Activated CD4-positive, alpha-beta T cell treated with anti-CD3 and anti-CD28 coated beads, Interleukin-2, amount 50 U/mL, for 4 hours (primary cell): Measurements from ENCODE around the gene AFF3.
"Not testable (repeated sequence)": the region's sequence is repeated elsewhere in the genome, so short reads cannot be mapped to it uniquely, and the experiment has no call there.

Experiments
- DNase-seq, 2 experiments: peaks; one replicate each; pipeline ENCODE4 v3.0.0-alpha.2; 2020

Gene AFF3

GRCh38 chr2:99959261-99960014, 183.0 kb downstream of the AFF3 start:
- no peak for DNase-seq

GRCh38 chr2:99957332-99958133, 184.9 kb downstream of the AFF3 start:
- no peak for DNase-seq

- DNase-seq: no peak
Observed at GRCh38 chr2:99956232-99957030, 186.0 kb downstream of the AFF3 start.

- DNase-seq: no peak
Observed at GRCh38 chr2:99953750-99954149, 188.6 kb downstream of the AFF3 start.

- no peak for DNase-seq
Observed at GRCh38 chr2:99949963-99950362, 192.4 kb downstream of the AFF3 start.

- DNase-seq: no peak
Observed at GRCh38 chr2:99949530-99949929, 192.9 kb downstream of the AFF3 start.

- no peak for DNase-seq
Observed at GRCh38 chr2:99948010-99948409, 194.4 kb downstream of the AFF3 start.

- DNase-seq: not testable (repeated sequence)
Observed at GRCh38 chr2:99947366-99947765, 195.0 kb downstream of the AFF3 start.

- DNase-seq: no peak
Observed at GRCh38 chr2:99944019-99944418, 198.4 kb downstream of the AFF3 start.

GRCh38 chr2:99942561-99943347, 199.6 kb downstream of the AFF3 start:
- no peak for DNase-seq

GRCh38 chr2:99940963-99941362, 201.4 kb downstream of the AFF3 start:
- no peak for DNase-seq

- DNase-seq: no peak
Observed at GRCh38 chr2:99939135-99939534, 203.3 kb downstream of the AFF3 start.

GRCh38 chr2:99938250-99938649, 204.1 kb downstream of the AFF3 start:
- DNase-seq: no peak

GRCh38 chr2:99936065-99936464, 206.3 kb downstream of the AFF3 start:
- DNase-seq: no peak

GRCh38 chr2:99935662-99936061, 206.7 kb downstream of the AFF3 start:
- DNase-seq: no peak

- DNase-seq: no peak
Observed at GRCh38 chr2:99933894-99934650, 208.3 kb downstream of the AFF3 start.

GRCh38 chr2:99933491-99933890, 208.9 kb downstream of the AFF3 start:
- DNase-seq: not testable (repeated sequence)

- no peak for DNase-seq
Observed at GRCh38 chr2:99928470-99929053, 213.8 kb downstream of the AFF3 start.

GRCh38 chr2:99927690-99928207, 214.6 kb downstream of the AFF3 start:
- not testable (repeated sequence) for DNase-seq

GRCh38 chr2:99926986-99927385, 215.4 kb downstream of the AFF3 start:
- DNase-seq: no peak

GRCh38 chr2:99925960-99926359, 216.4 kb downstream of the AFF3 start:
- no peak for DNase-seq
